HG03025 (cell line): ENCODE data around the gene SAMD14.
A peak's percentile ranks its signal among the peaks of the same experiment; 100 is the strongest.

Source experiments
- ATAC-seq: cut with Tn5 transposase; IDR thresholded peaks from one replicate; pipeline ENCODE4 v1.9.1; 2021; ENCODE audit warnings: mild to moderate bottlenecking, moderate library complexity; ENCODE audit not compliant: unreplicated experiment, low FRiP score

Gene SAMD14

DNA sequence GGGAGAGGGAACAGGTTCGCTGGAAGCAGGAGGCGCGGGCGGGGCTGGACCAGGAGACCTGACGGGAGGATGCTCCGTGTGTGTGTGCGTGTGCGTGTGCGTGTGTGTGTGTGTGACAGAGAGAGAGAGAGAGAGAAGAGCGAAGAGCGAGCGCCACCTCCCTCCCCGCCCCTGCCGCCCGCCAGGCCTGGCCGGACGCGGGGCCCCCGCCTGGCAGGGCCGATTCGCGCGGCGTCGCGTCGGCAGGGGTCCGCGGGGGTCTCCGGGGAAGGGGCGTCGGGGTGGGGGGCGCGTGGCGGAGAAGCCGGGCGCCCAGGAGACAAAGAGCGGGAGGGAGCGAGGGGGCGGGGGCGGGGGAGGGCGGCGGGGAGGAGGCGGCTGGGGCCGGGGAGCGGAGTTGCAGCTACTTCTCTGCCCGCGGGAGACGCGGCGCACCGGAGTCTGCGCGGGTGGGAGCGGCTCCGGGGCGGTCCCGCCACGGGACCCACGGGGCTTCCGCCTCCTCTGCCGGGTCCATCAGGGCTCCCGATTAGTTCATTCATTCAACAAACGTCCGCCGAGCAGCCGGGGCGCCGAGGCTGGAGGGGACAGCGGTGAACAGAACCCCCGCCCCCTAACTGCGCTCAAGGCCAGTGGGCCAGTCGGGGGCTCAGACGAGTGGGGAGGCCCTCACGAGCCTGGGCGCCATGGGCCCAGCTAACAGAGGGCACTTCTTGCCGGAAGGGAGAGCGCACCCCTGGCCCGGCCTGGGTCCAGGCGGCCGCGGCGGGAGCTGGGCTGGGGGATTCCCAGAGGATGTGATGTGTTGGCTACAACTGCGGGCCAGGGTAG lies at the start of gene SAMD14:
Gene SAMD14, minus strand, starts transcription at position 433 of the 831 bp plus-strand sequence. CDS start 5,201 bp downstream, outside the sequence.
- ATAC-seq = no peak

DNA sequence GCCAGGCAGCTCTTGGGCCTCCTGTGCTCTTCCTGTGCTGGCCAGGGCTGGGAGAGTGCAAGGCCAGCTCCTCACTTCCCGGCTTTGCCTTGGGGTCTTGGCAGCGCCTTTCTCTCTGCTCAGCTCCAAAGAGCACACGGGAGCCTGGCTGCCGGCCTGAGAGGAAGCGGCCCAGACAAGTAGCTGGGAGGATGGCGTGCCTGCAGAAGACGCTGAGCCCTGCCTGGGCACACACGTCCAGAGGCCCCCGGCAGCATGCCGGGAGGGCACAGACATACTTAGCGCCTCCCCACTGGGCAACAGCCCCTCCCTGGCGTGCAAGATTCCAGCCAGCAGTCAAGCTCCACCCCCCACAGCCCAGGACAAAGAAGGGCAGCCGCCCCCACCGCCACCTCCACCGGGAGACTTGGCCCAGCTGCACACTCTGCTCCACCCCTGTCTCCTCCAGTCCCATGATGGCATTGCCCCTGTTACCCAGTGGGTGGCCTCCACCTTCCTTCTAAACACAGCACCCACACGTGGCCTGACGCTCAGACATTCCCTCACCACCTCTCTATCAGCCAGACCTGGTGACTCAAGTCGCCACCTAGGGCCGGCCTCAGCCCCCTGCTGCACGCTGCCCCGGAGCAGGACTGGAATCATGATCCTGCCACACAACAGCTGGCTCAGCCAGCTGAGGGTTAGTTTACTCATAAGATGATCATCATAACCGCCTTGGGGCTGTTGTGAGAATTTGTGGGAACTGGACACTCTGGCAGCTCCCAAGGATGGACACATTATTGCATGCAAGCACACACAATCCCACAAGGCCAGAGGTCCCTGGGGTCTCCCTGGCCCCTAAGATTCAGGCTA lies 48.2 kb upstream of the SAMD14 start:
- ATAC-seq = peak; percentile 47

DNA sequence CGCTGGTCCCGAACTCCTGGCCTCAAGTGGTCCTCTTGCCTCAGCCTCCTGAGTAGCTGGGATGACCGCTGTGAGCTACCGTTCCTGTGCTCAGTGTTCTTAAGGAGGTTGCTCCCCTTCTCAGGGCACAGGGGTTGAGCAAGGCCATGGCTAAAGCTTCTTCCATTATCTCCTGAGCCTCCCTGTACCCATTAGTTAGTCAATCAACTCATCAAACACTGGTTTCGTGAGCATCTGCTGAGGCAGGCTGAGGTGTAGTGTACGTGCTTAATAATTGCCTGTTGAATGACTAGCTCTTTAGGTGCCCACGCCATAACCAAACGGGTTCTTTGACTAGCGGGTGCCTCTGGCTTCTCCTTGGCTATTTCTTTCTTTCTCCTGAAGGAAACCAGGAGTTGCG lies 47.5 kb upstream of the SAMD14 start:
- ATAC-seq = no peak

DNA sequence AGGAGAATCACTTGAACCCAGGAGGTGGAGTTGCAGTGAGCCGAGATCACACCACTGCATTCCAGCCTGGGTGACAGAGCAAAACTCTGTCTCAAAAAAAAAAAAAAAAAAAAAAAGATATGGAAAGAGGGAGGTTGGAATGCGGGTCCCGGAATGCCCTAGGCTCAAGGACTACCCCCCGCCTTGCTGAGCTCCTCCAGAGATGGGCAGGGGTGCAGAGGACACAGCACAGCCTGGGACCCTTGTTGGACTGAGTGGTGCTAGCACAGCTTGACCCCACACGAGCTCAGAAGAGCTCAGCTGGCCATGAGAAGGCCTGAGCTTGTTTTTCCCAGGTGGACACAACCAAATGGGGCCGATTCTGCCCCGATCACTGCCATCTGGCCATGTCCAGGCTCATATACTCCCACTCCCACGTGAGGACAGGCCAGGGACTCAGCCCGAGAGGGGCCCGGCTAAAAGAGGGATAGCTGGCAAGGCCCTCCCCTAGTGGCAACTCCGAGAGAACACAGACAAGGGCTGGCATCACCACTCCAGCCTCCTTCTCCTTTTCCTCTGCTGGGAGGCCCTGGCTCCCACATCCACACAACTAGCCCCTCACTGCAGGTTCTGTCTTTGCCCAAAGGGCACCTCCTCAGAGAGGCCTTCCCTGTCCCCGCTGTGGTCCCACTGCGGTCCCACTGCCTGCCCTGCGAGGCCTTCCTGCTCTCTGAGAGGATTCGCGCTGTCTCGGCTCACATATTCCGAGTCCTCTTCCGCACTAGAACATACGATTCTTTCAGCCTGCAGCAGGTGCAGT lies 46.8 kb upstream of the SAMD14 start:
- ATAC-seq = no peak

DNA sequence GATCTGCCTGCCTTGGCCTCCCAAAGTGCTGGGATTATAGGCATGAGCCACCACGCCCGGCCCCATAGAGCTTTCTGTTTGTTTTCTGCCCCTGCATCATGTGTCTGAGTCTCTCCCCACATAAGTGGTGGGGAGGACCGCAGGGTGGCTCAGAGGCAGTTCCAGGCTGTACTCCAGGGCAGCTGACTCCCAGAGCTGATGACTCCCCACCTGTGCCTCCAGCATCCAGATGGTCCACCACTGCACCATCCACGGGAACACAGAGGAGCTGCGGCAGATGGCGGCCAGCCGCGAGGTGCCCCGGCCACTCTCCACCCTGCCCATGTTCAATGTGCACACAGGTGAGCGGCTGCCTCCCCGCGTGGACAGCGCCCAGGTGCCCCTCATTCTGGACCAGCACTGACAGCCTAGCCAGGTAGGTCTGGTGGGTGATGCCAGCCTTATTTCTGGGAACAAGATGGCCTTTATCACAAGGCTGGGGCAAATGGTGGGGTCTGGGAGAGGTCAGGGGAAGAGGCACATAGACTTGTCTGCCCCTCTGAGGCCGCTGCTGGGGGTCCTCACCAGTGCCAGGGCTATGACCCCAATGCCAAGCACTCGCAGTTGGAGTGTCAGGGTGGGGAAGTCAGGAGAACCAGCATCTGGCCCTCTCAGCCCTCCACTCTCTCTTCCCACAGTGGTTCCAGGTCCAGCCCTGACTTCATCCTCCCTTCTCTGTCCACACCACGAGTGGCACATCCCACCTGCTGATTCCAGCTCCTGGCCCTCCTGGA lies 45.3 kb upstream of the SAMD14 start:
- ATAC-seq = no peak

DNA sequence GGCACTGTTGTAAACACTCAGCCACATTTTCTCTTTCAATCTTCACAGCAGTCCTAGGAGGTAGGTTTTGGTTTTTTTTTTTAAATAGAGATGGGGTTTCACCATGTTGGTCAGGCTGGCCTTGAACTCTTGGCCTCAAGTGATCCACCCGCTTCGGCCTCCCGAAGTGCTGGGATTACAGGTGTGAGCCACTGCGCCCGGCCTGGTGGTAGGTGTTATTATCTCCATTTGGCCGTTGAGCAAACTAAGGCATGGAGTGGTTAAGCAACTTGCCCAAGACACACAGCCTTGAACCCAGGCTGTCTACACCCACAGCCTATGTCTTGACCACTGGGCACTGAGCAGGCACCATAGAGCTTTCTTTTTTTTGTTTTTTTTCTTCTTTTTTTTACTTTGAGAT lies 44.5 kb upstream of the SAMD14 start:
- ATAC-seq = no peak

DNA sequence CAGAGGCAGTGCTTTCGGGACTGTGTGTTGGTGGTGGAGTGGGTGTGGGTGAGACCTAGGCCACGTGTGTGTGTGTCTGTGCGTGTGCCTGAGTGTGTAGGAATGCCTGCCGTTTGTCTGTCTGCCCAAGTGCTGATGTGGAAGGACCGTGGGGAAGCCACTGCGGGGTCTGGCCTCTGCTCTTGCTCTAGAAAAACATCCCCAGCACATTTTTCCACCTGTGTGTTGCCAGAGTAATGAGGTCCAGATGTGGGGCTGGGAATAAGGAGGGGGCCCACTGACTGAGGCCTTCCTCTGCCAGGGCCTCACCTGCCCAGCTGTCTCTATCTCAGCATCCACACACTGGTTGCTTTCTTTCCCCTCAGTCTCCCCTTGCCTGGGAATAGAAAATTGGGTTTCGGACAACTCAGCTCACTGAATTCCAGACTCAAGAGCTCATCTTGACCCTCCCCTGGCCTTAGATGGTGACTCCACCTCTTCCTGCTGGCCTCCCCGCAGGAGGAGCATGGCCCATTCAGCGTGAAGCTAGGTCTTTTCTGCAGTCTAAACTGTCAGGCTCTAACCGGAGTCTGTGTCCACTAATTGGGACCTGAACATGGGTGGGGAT lies 43.5 kb upstream of the SAMD14 start:
- ATAC-seq = no peak

DNA sequence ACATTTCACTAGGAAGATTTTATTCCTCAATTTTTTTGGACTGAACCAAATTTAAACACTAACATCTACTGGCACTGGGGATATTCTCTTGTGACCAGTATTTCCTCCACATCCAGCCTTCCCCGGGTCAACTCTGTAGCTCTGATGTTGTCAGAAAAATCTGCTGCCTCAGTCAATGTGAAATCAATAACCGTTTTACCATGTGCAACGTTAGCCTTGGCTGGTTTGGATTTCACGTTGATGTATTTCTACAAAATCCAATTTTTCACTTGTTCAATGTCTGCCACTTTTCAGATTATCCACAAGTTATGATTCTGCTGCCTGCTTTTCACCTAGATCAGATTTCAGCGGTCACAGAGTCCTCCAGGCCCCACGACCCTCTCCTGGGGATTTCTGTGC lies 43.0 kb upstream of the SAMD14 start:
- ATAC-seq = no peak

DNA sequence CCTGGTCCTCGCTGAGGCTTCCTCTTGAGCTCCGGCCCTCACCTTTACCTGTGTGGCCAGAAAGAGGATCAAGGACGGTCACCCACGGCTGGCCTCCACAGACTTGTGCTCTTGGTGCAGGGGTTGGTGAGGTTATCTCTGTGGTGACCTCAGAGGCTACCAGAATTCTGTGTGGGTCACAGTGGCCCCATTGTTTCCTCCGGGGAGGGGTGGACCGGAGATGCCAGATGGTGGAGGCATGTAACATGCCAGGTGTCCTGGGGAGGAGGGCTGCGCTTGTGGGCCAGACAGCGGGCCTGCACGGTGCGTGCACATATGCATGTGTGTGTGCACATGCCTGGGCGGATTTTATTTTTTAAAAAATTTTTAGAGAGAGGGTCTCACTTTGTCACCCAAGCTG lies 42.2 kb upstream of the SAMD14 start:
- no peak for ATAC-seq

DNA sequence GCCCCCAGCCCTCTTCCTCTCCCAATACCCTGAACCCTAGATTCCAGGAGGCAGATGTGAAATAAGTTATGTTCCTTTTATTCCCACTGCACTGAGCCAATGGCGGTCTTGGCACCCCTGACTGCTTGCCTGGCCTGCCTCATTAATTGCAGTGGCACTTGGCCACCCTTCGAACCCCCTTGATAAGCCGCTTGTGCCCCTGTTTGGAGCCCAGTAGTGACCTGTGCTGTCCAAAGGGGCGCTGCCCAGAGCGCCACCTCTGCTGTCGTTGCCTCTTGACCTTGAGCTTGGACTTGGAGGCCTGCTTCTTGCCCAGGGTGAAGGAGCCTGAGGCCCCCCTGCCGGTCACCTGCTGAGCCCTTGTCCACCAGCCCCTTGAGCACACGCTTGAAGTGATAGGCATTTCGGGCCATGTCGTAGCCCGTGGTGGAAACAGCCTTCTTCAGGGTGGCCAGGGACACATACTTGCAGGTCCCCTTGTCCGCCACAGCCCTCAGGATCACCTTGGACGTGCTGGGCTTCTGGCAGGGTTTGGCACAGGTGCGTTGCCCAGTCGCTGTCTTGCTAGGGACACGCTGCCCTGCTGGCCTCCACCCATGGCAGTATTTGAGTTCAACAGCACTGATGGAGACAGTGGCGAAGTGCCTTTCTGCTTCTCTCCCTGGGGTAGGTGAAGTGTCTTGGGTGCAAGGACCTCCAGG lies 41.6 kb upstream of the SAMD14 start:
- ATAC-seq = no peak

DNA sequence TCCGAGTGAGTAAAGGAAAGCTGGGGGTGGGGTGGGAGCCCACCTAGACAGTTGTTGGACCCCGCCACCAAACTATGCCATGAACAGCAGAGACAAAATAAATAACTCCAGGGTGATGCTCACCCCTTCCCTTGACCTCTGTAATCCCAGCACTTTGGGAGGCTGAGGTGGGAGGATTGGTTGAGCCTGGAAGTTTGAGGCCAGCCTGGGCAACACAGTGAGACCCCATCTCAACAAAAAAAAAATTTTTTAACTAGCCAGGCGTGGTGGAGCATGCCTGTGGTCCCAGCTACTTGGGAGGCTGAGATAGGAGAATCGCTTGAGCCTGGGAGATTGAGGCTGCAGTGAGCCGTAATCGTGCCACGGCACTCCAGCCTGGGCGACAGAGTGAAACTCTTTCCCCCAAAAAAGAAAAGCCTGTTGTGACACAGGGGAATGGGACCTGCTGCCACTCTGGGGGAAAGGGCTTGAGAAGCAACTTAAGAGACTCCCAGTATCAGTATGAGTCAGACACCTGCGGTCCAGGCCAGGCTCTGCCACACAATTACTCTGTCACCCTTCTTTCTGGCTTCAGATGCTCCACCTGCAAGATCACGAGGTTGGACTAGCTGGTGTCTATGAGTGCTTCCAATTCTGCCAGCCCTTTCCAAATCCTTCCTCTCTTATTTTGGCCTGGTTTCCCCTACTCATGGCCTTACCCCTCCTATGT lies 40.9 kb upstream of the SAMD14 start:
- ATAC-seq = no peak

DNA sequence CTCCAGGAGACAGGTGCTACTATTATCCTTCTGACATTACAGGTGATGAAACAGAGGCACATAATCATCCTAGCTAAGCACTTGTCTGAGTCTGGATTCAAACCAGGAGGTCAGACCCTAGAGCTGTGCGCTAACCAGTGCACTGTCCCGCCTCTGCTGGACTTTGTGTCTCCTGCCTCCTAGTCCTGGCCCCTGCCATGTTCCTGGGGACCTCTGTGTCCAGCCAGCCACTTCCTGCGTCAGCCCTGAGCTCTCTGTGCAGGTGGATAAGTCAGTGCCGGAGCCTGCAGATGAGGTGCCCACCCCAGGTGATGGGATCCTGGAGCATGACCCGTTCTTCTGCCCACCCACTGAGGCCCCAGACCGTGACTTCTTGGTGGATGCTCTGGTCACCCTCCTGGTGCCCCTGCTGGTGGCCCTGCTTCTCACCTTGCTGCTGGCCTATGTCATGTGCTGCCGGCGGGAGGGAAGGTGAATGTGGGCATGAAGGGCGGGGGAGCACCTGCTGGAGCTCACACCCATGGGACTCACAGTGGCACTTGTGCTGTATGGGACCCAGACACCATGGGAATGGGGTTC lies 40.0 kb upstream of the SAMD14 start:
- no peak for ATAC-seq

DNA sequence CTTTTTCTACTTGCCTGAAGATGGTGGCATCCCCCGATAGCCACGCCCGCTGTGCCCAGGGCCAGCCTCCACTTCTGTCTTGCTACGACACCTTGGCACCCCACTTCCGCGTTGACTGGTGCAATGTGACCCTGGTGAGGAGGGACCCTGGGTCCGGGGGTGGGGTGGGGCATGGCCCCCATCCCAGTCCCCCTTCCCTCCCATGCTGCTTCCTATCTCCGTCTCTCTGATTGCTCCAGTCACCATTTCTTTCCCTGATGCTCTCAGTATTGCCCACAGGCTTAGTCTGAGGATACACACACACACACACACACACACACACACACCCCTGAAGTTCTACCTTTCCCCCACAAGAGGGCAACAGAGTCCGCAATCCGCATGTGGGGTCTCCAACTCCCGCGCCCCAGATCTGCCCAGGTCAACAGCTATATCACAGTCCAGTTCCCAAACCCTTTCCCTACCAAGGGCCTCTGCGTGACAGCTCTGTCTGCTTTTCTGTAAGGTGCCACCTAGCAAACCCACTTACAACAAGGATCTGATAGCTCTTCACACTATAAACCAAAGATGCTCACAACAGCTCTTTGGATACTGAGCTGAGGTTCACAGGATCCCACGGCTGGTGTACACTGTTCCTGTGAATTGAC lies 39.3 kb upstream of the SAMD14 start:
- no peak for ATAC-seq

DNA sequence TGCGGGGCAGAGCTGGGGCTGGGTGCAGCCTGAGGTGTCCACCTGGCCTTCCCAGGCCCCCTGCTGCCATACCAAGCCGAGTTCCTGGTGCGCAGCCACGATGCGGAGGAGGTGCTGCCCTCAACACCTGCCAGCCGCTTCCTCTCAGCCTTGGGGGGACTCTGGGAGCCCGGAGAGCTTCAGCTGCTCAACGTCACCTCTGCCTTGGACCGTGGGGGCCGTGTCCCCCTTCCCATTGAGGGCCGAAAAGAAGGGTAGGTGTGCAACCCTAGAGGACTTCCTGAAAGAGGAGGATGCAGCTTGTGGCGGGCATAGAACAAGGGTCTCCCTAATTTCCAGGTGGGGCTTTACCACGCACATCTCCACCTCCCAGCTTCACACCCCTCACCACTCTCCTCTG lies 38.4 kb upstream of the SAMD14 start:
- ATAC-seq = no peak

DNA sequence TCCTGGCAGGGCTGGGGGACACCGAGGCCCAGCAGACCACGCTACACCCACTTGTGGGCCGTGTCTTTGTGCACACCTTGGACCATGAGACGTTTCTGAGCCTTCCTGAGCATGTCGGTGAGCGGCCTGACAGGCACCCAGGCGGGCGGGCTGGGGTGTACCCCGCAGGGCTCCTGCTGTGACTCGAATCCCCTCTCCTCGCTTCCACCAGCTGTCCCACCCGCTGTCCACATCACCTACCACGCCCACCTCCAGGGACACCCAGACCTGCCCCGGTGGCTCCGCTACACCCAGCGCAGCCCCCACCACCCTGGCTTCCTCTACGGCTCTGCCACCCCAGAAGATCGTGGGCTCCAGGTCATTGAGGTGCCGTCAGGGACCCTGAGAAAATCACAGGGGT lies 37.4 kb upstream of the SAMD14 start:
- no peak for ATAC-seq

DNA sequence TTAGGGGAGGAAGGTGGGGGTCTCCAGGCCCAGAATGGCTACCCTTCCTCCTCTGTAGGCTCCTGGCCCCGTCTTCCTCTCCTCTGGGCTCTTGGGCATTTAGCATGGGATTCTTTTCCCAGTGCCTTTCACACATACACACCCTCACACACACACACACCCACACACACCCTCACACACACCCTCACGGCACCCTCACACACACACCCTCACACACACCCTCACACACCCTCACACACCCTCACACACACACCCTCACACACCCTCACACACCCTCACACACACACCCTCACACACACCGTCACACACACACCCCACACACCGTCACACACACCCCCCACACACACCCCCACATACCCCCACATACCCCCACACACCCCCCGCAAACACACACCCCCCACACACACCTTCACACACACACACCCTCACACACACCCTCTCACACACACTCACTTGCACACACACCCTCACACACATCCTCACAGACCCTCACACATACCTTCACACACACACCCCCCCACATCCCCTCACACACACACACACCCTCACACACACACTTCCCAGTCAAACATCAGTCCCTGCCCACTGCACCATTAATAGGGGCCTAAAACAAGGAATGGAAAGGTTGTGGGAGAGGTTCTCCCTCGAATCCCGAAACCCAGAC lies 36.7 kb upstream of the SAMD14 start:
- no peak for ATAC-seq

DNA sequence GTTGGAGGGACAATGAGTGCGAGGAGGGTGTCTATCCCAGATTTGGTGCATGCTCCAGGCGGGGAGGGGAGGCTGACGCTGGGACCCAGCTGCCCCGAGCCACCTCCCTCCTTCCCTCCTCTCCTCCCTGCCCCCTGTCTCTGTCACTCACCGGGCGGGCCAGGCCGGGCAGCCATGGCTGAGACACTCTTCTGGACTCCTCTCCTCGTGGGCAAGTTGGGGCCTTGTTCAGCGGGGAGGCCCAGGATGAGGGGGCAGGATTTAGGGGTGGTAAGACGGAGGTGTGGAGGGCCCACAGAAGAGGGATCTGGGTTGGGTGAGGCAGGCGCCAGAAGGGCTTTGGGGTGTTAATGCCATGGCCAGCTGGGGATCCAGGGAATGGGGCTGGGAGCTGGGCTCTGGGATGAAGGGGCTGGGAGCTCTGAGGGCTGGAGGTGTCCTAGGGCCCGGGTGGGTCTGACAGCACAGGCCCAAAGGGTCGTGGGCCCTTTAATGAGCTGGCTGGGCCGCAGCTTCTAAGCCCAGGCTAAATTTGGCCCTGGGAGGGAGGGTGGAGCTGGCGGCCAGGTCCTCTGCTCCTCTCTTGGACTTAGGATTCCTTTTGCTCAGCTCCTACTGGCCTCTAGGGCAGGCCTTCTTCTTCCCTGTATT lies 36.0 kb upstream of the SAMD14 start, which contains the start of gene SGCA:
Gene SGCA, plus strand, starts transcription at position 139 of the 651 bp plus-strand sequence. Its CDS starts 36 bp downstream, at position 175.
- no peak for ATAC-seq
